ENCODE results near the gene HOXB3. TPM values are rescaled to one million over a fixed set of nuclear protein-coding genes. Genes with fewer than 3 reads are reported as not detected.

HOXB3 gene
- total RNA-seq, 2 donors from 2014 or later, result 26.8 to 33.3 TPM

GRCh38 chr17:48569240-48569582, 20.8 kb downstream of the HOXB3 start:
- Histone ChIP-seq H3K36me3 (no peaks in the 10 kb centered on the region), H3K9me3 (no peaks in the 10 kb centered on the region), H3K27ac (peak overlapping the region; percentile 84 to 97), H3K4me3 (peak overlapping the region; percentile 64), H3K27me3 (replicated peaks; ENCODE audit: insufficient read depth) (no peaks in the 10 kb centered on the region), H3K4me1 (ENCODE audit: control insufficient read depth in 1 of 2, low read depth in 2 of 2) (peaks cover 37 to 95% of the 10 kb centered on the region in 2 donors)
- TF ChIP-seq CTCF (IDR thresholded peaks at IDR 0.05), result no peak
- DNase-seq (ENCODE audit: low spot score) (no peak), ATAC-seq (ENCODE audit: insufficient number of reproducible peaks, low FRiP score, low read depth) (no peak)

DNA sequence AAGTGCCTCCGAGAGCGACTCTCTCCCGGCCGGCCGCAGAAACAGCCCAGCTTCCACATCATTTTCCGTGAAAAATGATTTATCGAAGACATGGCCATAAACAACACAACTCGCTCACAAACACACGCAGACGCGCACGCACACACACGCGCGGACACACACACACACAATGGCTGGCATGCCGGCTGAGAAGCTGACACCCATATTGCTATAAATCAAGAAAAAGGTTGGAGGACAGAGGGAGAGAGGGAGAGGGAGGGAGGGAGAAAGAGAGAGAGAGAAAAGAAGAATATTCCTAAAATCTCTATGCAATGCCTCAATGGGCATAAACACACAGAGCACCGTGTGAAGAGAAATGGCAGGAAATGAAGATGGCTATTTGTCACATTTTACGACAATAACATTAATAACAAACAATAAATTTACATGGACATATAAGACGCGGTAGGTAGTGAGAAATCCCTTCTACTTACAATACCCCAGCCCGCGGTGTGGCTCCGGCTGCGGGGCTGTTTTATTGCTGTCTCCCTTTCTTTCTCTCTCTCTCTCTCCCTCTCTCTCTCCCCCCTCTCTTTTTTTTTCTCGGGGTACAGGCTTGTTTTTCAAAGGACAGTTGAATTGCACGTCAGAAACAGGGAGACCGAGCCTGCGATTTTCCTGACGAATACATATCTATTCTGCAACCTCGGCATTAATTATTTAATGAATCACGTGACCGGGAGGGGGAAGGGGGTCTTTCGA, 21.4 kb downstream of the HOXB3 start:
- TF ChIP-seq CTCF (IDR thresholded peaks at IDR 0.05), result no peak
- H3K9me3 ChIP-seq, result no peaks in the 10 kb centered on the region
- H3K36me3 ChIP-seq, result no peaks in the 10 kb centered on the region
- H3K27ac ChIP-seq, result peak overlapping the region; percentile 18 to 84
- peak overlapping the region; percentile 64 for H3K4me3 ChIP-seq
- no peak for DNase-seq (ENCODE audit: low spot score)
- ATAC-seq (ENCODE audit: insufficient number of reproducible peaks, low FRiP score, low read depth), result no peak
- H3K27me3 ChIP-seq (replicated peaks; ENCODE audit: insufficient read depth), result no peaks in the 10 kb centered on the region
- peaks cover 40 to 95% of the 10 kb centered on the region in 2 donors for H3K4me1 ChIP-seq (ENCODE audit: control insufficient read depth in 1 of 2, low read depth in 2 of 2)

- Histone ChIP-seq H3K4me1 (ENCODE audit: control insufficient read depth in 1 of 2, low read depth in 2 of 2) (peaks cover 36 to 95% of the 10 kb centered on the region in 2 donors), H3K36me3 (no peaks in the 10 kb centered on the region), H3K4me3 (peak overlapping the region; percentile 64), H3K9me3 (no peaks in the 10 kb centered on the region), H3K27me3 (replicated peaks; ENCODE audit: insufficient read depth) (no peaks in the 10 kb centered on the region), H3K27ac (peak overlapping the region in 1 of 2 donors; percentile 18)
- DNase-seq (ENCODE audit: low spot score) (no peak), ATAC-seq (ENCODE audit: insufficient number of reproducible peaks, low FRiP score, low read depth) (no peak)
- no peak for TF ChIP-seq CTCF (IDR thresholded peaks at IDR 0.05)
Measured at GRCh38 chr17:48567646-48568354, 22.2 kb downstream of the HOXB3 start.

DNA sequence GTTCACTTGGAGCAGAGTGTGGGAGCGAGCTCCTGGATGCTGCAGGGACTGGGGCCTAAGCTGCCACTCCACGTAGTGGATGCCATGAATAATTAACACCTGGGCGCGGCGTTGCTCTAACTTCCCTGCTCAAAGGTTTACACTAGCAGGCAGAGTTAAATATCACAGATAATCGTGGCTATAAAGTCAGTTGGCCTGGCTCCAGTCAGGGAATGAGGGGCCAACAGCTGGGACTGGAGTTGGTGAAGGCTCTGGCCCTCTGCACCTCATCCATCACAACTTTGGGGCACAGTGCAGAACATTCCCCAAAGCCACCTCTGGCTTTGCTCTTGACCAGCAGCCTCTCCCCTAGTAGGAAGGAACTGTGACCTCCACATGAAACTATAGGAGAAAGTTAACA, 22.8 kb downstream of the HOXB3 start:
- DNase-seq (ENCODE audit: low spot score), result no peak
- no peak for ATAC-seq (ENCODE audit: insufficient number of reproducible peaks, low FRiP score, low read depth)
- Histone ChIP-seq H3K4me1 (ENCODE audit: control insufficient read depth in 1 of 2, low read depth in 2 of 2) (peaks cover 30 to 95% of the 10 kb centered on the region in 2 donors), H3K27me3 (replicated peaks; ENCODE audit: insufficient read depth) (no peaks in the 10 kb centered on the region), H3K36me3 (no peaks in the 10 kb centered on the region), H3K9me3 (no peaks in the 10 kb centered on the region), H3K27ac (peak overlapping the region in 1 of 2 donors; percentile 18), H3K4me3 (no peak overlapping the region)
- TF ChIP-seq CTCF (IDR thresholded peaks at IDR 0.05), result no peak

DNA sequence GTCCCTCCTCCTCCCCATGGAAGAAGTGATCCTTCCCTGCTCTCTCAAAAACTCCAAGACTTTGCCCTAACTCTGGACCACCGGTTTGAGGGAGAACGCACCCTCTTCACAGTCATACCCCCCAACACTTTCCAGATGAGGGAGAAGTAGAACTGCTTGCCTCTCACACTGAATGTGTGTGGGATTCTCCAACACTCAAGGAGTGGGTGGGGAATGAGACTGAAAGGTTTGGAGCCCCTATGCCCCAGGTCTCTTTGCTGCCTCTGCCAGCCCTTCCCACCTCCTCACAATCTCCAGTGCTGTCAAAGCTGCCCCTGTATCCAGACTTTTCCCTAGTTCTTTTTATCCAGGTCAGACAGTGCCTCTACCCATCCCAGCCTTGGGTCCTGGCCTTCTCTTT, 23.3 kb downstream of the HOXB3 start:
- Histone ChIP-seq H3K9me3 (no peaks in the 10 kb centered on the region), H3K4me3 (no peak overlapping the region), H3K36me3 (no peaks in the 10 kb centered on the region), H3K27me3 (replicated peaks; ENCODE audit: insufficient read depth) (no peaks in the 10 kb centered on the region), H3K27ac (no peak overlapping the region), H3K4me1 (ENCODE audit: control insufficient read depth in 1 of 2, low read depth in 2 of 2) (peaks cover 25 to 95% of the 10 kb centered on the region in 2 donors)
- DNase-seq (ENCODE audit: low spot score) (no peak), ATAC-seq (ENCODE audit: insufficient number of reproducible peaks, low FRiP score, low read depth) (no peak)
- TF ChIP-seq CTCF (IDR thresholded peaks at IDR 0.05), result no peak

Measured in thoracic aorta (tissue), 2 donors.